ENCODE measurements around the gene NAV1.
"Not testable (repeated sequence)": the region's sequence is repeated elsewhere in the genome, so short reads cannot be mapped to it uniquely, and the experiment has no call there.

The NAV1 gene

GRCh38 chr1:201538612-201539551 lies at the start of gene NAV1:
Gene NAV1 (plus strand): TSS chr1:201539127. CDS start chr1:201622885, 83,758 bp downstream.
- DNase-seq (ENCODE audit: low spot score): no peak

DNA sequence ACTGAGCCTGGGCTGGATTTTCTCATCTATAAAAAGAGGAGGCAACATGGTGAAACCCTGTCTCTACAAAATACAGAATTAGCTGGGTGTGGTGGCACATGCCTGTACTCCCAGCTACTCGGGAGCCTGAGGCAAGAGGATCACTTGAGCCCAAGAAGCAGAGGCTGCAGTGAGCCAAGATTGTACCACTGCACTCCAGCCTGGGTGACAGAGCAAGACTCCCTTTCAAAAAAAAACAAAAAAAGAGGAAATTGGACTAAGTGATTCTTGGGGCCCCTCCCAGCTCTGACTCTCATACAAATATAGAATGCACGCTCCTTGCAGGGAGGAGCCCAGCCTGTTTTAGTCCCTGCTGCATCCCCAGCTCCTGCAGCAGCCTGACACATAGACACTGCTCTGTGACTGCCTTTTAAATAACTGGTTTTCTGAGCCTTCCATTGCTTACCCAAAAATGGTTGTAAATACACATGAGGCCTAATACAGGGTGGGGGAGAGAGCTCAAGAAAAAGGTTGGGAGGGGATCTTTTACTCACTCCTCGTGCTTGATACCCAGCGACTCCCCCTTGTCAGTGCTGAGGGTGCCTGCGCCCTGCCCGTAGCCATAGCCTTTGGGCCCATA lies 49.2 kb upstream of the NAV1 start:
- DNase-seq (ENCODE audit: low spot score): no peak

DNA sequence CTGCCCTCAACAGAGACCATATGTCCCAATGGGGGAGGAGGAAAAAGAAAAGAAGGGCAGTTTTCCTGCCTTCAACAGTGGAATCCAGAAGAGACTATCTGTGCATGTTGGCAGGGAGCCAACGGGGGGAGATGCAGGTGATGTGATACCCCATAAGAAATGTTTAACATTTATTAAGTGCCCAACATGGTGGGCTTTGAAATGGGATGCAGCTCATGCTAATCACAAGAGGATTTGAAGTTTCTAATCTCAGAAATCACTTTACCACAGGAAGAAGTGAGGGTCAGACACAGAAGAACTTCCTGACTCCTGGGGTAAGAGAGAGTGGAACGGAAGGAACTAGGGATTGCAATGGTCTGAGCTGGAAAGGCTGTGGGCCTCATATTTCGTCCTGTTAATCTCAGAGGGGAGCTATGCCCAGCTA lies 48.2 kb upstream of the NAV1 start:
- DNase-seq (ENCODE audit: low spot score): no peak

GRCh38 chr1:201491896-201492511 lies 46.9 kb upstream of the NAV1 start:
- no peak for DNase-seq (ENCODE audit: low spot score)

GRCh38 chr1:201493026-201493656 lies 45.8 kb upstream of the NAV1 start:
- not testable (repeated sequence) for DNase-seq (ENCODE audit: low spot score)

DNA sequence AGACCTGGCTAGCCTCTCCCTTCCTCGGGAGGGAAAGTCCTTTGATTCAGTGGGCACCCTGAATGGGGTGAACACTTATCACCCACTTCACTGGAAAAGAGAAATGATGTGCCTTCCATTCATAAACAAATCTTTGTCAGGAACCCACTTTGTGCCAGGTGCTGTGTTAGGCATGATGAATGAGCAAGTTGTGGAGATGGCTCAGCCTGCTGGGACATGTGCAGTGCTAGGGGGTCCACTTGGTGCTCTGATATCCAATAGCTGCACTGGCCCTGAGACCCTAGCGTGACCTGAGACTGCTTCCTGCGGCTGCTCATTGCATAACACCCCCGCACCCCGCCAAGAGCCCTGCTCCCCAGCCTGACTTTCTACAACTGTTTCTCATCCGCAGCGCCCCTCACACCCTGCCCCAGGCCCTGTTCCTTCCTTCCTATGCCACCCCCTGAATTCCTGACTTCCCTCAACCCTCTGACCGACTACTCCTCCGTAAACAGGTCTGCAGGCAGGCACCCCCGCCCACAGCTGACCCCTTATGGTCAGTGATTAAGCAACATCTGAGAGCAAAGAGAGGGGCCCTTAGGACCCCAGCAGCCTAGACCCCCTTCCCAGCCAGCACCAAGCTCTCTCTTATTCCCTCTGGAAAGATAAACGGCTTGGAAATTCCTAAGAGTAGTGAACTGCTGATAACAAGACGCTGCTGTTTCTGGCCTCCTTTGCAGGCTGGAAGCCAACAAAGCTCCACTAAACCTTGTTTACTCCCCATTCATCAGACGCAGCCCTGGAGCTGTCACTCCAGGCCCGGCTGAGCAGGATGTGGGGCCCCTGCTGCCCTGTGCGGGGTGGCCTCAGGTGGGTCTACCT lies 44.9 kb upstream of the NAV1 start:
- DNase-seq (ENCODE audit: low spot score): no peak

- no peak for DNase-seq (ENCODE audit: low spot score)
These were observed 43.2 kb upstream of the NAV1 start for GRCh38 chr1:201495551-201496295.

DNA sequence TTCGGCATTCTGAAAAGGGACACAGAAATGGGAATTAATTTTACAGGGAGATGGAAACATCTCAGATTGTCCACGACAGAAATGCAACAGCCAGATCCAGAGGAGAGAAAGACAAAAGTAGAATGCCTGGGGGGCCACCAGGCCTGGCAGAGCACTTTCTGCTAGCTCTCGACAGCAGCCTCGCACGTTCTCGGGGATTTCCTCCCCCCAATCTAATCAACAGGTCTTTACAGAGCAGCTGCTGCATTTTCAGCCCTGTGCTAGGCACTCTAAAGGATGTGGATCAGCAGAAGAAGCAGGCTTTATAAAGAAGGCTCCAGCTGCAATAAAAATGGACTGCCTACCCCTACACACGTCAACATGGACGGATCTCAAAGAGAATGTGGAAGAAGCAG lies 42.6 kb upstream of the NAV1 start:
- no peak for DNase-seq (ENCODE audit: low spot score)

- DNase-seq (ENCODE audit: low spot score): no peak
These were observed 40.9 kb upstream of the NAV1 start for GRCh38 chr1:201497935-201498509.

DNA sequence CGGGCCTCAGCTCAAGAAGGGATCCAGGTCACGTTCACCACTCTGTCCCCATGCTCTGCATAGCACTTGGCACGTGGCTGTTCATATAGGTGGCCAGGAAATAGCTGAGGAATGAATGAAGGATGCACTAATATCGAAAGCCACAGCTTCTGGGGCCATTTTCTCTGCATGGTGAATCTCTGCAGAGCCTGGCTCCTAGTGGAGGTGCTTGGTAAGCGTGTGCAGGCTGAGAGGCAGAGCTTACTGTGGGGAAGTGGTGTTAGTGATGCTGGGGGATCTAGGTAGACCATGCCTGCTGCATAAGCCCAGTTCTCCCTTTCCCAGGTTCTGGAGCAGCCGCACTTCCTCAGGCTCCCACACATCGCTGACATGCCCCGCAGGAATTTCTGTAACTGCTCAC lies 40.3 kb upstream of the NAV1 start:
- DNase-seq (ENCODE audit: low spot score): no peak

GRCh38 chr1:201499191-201499590 lies 39.7 kb upstream of the NAV1 start:
- no peak for DNase-seq (ENCODE audit: low spot score)

- no peak for DNase-seq (ENCODE audit: low spot score)
These were observed 38.9 kb upstream of the NAV1 start for GRCh38 chr1:201499795-201500669.

GRCh38 chr1:201500670-201501120 lies 38.2 kb upstream of the NAV1 start:
- DNase-seq (ENCODE audit: low spot score): no peak

- DNase-seq (ENCODE audit: low spot score): no peak
These were observed 37.8 kb upstream of the NAV1 start for GRCh38 chr1:201501144-201501543.

- no peak for DNase-seq (ENCODE audit: low spot score)
These were observed 37.0 kb upstream of the NAV1 start for GRCh38 chr1:201501812-201502510.

GRCh38 chr1:201502511-201502857 lies 36.4 kb upstream of the NAV1 start:
- DNase-seq (ENCODE audit: low spot score): no peak

DNA sequence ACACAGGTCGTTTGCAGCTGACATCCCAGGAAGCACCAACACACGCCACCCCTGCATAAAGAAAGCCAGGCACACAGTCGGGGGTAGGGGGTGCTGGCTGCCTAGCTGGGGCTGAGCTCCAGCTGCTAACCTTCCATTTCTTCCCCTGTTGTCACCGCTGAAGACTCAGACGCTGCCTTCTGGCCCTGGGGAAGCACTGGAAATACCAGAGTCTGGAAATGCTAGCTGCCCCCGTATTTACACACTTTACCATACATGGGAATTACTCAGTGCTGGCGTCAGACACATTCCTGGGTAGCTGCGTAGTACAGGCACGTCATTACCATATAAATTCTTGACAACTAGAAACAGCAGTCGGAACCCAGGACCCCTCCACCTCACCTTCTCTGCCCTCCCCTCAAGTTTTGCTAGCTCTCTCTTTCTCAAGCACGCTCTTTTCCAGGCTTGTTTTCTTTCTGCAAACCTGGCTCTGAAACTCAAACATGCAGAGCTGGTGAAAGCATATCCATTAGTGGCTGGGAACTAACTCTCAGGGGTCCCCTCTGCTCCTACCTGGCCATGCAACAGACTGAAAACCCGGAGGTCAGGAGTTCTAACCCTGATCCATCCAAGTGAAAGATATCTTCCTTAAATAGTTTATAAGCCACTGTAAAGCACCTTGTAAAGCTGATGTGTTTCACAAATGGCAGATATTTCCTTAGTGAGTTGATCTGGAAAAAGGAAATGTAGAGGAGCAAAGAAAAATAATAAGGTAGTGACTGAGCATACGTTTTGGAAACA lies 35.3 kb upstream of the NAV1 start:
- DNase-seq (ENCODE audit: low spot score): no peak

- no peak for DNase-seq (ENCODE audit: low spot score)
These were observed 34.7 kb upstream of the NAV1 start for GRCh38 chr1:201504179-201504631.

Data from CD4-positive, alpha-beta T cell treated with Interleukin-15 for 4 hours (primary cell).